Measurements from ENCODE around the gene MDH1.

Gene MDH1

DNA sequence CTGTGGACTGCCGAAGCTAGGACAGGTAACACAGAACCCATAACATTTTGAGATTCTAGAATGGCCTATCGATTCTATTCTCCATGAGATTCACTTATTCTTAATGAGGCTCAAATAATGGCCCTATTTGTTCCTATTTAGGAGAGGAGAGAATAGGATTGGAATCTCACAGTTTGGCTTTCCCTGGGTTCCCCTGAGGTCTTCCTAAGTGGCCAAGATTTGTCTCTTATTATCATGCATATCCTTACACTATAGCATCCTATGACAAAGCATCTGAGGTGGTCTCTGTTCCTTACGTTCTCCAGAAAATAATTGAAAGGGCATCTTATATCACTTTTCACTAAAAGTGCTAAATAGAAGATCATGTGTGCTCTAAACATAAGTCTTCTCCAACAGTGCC lies 10.0 kb upstream of the MDH1 start:
- TF ChIP-seq CTCF (IDR thresholded peaks at IDR 0.05) = no peak
- TF ChIP-seq ZFX (IDR thresholded peaks at IDR 0.05; ENCODE audit: borderline replicate concordance) = no peak

DNA sequence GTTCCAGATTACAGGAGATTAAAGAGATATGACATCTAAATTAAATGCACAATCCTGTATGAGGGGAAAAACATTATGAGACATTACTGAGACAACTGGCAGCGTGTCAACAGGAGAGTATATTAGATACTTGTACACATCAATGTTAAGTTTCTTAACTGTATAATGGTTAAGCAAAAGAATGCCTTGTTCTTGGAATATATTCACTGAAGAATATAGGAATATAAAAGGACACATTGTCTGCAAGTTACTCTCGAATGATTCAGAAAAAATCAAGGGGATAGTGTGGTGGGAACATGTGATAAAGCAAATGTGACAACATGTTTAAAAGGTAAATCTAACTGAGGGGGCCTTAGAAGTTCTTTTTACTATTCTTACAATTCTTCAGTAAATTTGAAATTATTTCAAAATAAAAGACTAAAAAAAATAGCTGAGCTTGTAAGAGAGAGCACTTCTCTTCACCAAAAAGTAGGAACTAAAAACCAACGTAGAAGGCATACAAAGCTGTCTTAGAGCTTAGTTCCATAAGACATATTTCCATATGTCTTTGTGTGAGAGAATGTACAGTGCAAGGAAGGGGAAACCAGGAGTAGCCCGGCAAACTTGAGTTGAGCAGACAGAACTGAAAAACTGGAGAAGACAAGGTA lies 8.0 kb upstream of the MDH1 start:
- no peak overlapping the region for H3K27ac ChIP-seq
- TF ChIP-seq ZFX (IDR thresholded peaks at IDR 0.05; ENCODE audit: borderline replicate concordance) (no peak), CTCF (IDR thresholded peaks at IDR 0.05) (no peak)

More for the DNA sequence above, 10.0 kb upstream of the MDH1 start:
- no peak overlapping the region for H3K27ac ChIP-seq

DNA sequence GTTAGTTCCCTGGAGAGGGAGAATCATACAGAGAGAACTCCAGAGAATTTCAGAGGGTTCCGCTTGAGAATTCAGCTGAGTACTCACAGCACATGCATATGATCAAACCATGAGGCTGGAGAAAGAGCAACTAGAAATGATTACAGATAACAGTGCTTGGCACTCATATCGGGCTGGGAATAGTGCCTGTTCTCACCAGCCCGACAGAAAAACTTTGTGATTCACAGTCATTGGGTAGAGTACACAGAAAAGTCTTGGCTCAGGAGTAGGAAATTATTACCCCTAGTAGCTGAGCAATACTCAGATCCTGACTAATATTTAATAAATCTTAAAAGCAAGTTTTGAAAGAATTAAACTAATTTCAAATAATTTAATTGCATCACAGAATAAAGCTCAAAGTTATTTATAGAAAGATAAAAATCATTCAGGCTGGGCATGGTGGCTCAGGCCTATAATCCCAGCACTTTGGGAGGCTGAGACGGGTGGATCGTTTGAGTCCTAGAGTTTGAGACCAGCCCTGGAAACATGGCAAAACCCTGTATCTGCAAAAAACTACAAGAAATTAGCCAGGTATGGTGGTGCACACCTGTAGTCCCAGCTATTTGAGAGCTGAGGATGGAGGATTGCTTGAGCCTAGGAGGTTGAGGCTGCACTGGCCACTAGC lies 7.3 kb upstream of the MDH1 start:
- TF ChIP-seq ZFX (IDR thresholded peaks at IDR 0.05; ENCODE audit: borderline replicate concordance) = no peak
- TF ChIP-seq CTCF (IDR thresholded peaks at IDR 0.05) = no peak
- H3K27ac ChIP-seq = no peak overlapping the region

DNA sequence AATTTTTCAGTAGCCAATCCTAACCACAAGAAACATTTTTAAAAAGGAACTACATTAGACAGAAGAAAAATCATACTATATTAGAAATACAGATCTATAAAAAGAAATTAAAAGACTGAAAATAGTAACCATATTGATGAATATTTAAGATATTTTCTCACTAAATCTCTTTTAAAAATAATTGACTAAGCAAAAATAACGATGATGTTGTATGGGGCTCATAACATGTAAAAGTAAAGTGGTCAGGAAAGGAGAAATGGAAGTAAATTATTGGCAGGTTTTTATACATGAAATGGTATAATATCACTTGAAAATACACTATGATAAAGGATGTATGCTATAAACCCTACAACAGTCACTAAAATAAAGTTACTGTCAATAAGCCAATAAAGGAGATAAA lies 5.9 kb upstream of the MDH1 start:
- TF ChIP-seq ZFX (IDR thresholded peaks at IDR 0.05; ENCODE audit: borderline replicate concordance) (no peak), CTCF (IDR thresholded peaks at IDR 0.05) (no peak)
- H3K27ac ChIP-seq = no peak overlapping the region

GRCh38 chr2:63587814-63588384 lies 864 bp upstream of the MDH1 start:
- peak overlapping the region; percentile 88 for H3K27ac ChIP-seq
- TF ChIP-seq ZFX (IDR thresholded peaks at IDR 0.05; ENCODE audit: borderline replicate concordance) = no peak
- TF ChIP-seq CTCF (IDR thresholded peaks at IDR 0.05) = no peak

GRCh38 chr2:63589148-63589958 lies 590 bp downstream of the MDH1 start:
- no peak for TF ChIP-seq CTCF (IDR thresholded peaks at IDR 0.05)
- TF ChIP-seq ZFX (IDR thresholded peaks at IDR 0.05; ENCODE audit: borderline replicate concordance) = no peak
- H3K27ac ChIP-seq = peak overlapping the region; percentile 88

Data from 22Rv1 (cell line).